K562 (cell line): ENCODE results near the gene COA6. TPM values are rescaled to one million over a fixed set of nuclear protein-coding genes. Genes with fewer than 3 reads are reported as not detected.

Source experiments
- CBFA2T2 ChIP-seq: fragments of 450-650 bp; conservative IDR thresholded peaks from 2 replicates; pipeline ENCODE4 v1.6.1; 2017; ENCODE audit warnings: mild to moderate bottlenecking
- CHAMP1 ChIP-seq: fragments of 450-650 bp; IDR thresholded peaks from 2 replicates; pipeline ENCODE4 v1.6.1; 2016; ENCODE audit warnings: mild to moderate bottlenecking
- FOXO4 ChIP-seq: fragments of 450-650 bp; formaldehyde crosslinking; IDR thresholded peaks from 2 replicates; pipeline ENCODE4 v1.4.0; 2020; ENCODE audit warnings: mild to moderate bottlenecking, moderate library complexity
- HNRNPLL ChIP-seq: fragments of 200-400 bp; formaldehyde crosslinking; IDR thresholded peaks from 2 replicates; pipeline ENCODE4 v1.6.1; 2017; ENCODE audit warnings: low read length, low read depth, mild to moderate bottlenecking; ENCODE audit not compliant: poor library complexity, severe bottlenecking
- LCOR ChIP-seq: sonication (generic); formaldehyde crosslinking; IDR thresholded peaks from 2 replicates; pipeline ENCODE4 v1.8.0; 2022; ENCODE audit warnings: mild to moderate bottlenecking, missing genetic modification reagents
- NR3C1 ChIP-seq: sonication (generic); formaldehyde crosslinking; IDR thresholded peaks from 2 replicates; pipeline ENCODE4 v1.8.1; 2022; ENCODE audit warnings: missing genetic modification reagents
- RB1 ChIP-seq: fragments of 450-650 bp; IDR thresholded peaks from 2 replicates; pipeline ENCODE4 v1.6.1; 2017; ENCODE audit warnings: low read depth, mild to moderate bottlenecking
- SMAD3 ChIP-seq: fragments of 450-650 bp; formaldehyde crosslinking; conservative IDR thresholded peaks from 2 replicates; pipeline ENCODE4 v1.4.0; 2020; ENCODE audit warnings: mild to moderate bottlenecking
- SNRNP70 ChIP-seq: fragments of 200-400 bp; formaldehyde crosslinking; optimal IDR thresholded peaks from 2 replicates; pipeline ENCODE3; 2017; ENCODE audit warnings: low read depth, low read length
- TEAD2 ChIP-seq: fragments of 450-650 bp; IDR thresholded peaks from 2 replicates; pipeline ENCODE4 v1.6.1; 2016; ENCODE audit warnings: missing genetic modification characterization, control low read depth, missing compliant biosample characterization
- ZBTB17 ChIP-seq: fragments of 450-650 bp; formaldehyde crosslinking; IDR thresholded peaks from 2 replicates; pipeline ENCODE4 v1.4.0; 2020; ENCODE audit warnings: mild to moderate bottlenecking
- ZNF217 ChIP-seq: sonication (generic); formaldehyde crosslinking; IDR thresholded peaks from 2 replicates; pipeline ENCODE4 v1.8.0; 2022; ENCODE audit warnings: mild to moderate bottlenecking, missing genetic modification reagents
- ZNF239 ChIP-seq: fragments of 250-450 bp; sonication (Bioruptor Pico); IDR thresholded peaks from 2 replicates; pipeline ENCODE4 v1.4.0; 2020; ENCODE audit warnings: mild to moderate bottlenecking
- ZNF316 ChIP-seq: fragments of 450-650 bp; IDR thresholded peaks from 2 replicates; pipeline ENCODE4 v1.6.1; 2016
- ZNF449 ChIP-seq: fragments of 250-450 bp; sonication (Bioruptor Pico); IDR thresholded peaks from 2 replicates; pipeline ENCODE4 v1.8.0; 2022; ENCODE audit warnings: moderate library complexity, mild to moderate bottlenecking, inconsistent platforms
- polyA plus RNA-seq, 8 experiments: library from polyadenylated mRNA; depleted of rRNA in 4 of 8; stranded (reverse) in 5 of 8; unstranded in 3 of 8; fragments of >200 nt; fragmentation: Nextera tagmentation in 2 of 8; fragmentation: Illumina TruSeq in 1 of 8; extraction: Ambion mirVana in 2 of 8; extraction: Trizol in 1 of 8; gene quantifications; 2 replicates each; pipeline versions ENCODE4 v1.2.1 to v1.2.3, GENCODE V29; 2011 to 2014; ENCODE audit warnings: inconsistent platforms in 1 of 8, missing spikeins in 1 of 8
- total RNA-seq, 7 experiments: library from RNA; depleted of rRNA in 6 of 7; stranded (reverse); fragments of >200 nt in 6 of 7; fragmentation: Illumina TruSeq in 2 of 7; extraction: Trizol in 2 of 7; gene quantifications; 2 replicates each; pipeline versions ENCODE4 v1.2.1 to v1.2.3, GENCODE V29; 2011 to 2021; ENCODE audit warnings: low replicate concordance in 1 of 7

The COA6 gene
- total and polyA plus RNA-seq, 9 of the 15 experiments (the other 6 are each of a cell fraction or from before 2014, with no cell fraction given): 77.7 to 187 (median 134) TPM

- TF ChIP-seq CBFA2T2: peak; percentile 49
- TF ChIP-seq SNRNP70: no peak
- no peak for TF ChIP-seq ZNF449 (CRISPR knock-in tag)
- peak; percentile 73 for TF ChIP-seq ZBTB17 (CRISPR knock-in tag)
- TF ChIP-seq CHAMP1: peak; percentile 60; the same call in 1 of the 2 replicates
- TF ChIP-seq FOXO4 (CRISPR knock-in tag): no peak
- TF ChIP-seq ZNF316: no peak
- TF ChIP-seq RB1: no peak
- TF ChIP-seq TEAD2 (tag): peak; percentile 43
- no peak for TF ChIP-seq LCOR (CRISPR knock-in tag)
- no peak for TF ChIP-seq NR3C1
- no peak for TF ChIP-seq HNRNPLL
- TF ChIP-seq ZNF217 (CRISPR knock-in tag): no peak
- peak; percentile 49; the same call in 1 of the 2 replicates for TF ChIP-seq ZNF239 (CRISPR knock-in tag)
- TF ChIP-seq SMAD3 (CRISPR knock-in tag): peak; percentile 74; the same call in 1 of the 2 replicates
Observed at GRCh38 chr1:234361102-234361603, 12.1 kb upstream of the COA6 start (continued).
